Activated CD8-positive, alpha-beta memory T cell treated with anti-CD3 and anti-CD28 coated beads, Interleukin-2, amount 50 U/mL, for 24 hours (primary cell): ENCODE results near the gene TCF7.

Experiments used
- DNase-seq: peaks from one replicate; pipeline ENCODE4 v3.0.0-alpha.2; 2020; ENCODE audit errors: extremely low read depth

The TCF7 gene

DNA sequence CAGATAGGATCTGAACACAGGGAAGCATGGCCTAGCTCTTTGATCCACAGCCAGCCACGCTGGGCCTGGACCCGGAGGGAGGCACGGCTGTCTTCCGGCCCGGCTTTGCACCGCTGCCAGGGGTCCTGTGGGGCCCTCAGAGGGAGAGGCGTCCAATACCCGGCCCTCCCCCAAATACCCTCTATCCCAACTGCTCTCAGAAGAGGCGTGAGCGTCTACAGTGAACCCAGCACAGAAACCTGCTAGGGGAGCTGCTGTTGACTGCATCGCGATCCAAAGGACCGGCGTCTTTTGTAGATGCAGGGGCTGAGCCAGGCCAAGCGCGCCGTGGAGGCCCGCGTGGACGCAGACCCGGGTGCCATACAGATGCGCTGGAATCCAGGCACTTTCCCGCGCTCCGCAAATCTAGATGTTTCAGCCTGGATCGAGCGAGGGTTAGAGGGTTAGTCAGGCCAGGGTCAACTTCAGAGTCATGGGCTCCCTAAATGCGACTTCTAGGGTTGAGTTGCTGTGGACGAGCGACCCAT is 1.1 kb upstream of the TCF7 start:
- DNase-seq: no peak

DNA sequence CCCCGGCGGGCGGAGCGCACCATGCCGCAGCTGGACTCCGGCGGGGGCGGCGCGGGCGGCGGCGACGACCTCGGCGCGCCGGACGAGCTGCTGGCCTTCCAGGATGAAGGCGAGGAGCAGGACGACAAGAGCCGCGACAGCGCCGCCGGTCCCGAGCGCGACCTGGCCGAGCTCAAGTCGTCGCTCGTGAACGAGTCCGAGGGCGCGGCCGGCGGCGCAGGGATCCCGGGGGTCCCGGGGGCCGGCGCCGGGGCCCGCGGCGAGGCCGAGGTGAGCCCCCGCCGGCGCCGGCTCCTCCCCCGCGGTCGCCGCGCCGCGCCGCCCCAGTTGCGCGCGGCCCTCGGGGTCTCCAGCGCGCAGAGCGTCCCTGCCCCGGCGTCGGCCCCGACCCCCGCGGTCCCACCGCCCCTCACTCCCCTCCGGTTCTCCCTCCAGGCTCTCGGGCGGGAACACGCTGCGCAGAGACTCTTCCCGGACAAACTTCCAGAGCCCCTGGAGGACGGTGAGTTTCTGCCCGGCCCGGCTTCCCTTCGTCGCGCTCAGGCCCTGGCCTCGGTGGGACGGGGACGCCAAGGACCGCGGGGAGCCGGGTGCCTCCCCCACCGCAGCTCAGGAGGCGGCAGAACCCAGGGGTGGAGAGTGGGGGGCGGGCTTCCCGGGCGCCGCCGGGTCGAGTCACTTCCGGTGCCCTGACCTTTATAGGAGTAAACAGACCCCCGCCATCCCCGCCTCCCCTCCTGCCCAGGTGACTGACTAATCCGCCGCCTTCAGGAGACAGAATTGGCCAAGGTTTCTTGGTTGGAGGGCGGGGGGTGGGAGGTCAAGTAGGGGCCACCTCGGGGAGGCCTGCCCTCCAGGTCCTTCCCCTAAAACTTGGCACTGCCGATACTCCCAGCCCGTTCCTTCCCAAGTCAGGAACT is 665 bp downstream of the TCF7 start:
- no peak for DNase-seq

DNA sequence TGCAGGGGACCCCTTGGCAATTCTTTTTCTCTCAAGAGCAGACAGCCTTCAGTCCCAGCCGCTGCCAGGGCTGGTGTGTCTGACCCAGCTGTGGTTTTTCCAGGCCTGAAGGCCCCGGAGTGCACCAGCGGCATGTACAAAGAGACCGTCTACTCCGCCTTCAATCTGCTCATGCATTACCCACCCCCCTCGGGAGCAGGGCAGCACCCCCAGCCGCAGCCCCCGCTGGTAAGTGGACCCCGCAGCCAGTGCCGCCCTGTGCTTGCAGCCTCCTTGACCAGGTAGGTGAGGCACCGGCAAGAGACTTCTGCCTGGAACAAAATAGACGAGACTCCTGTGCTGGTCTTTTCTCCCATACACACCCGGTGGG is 1.3 kb downstream of the TCF7 start:
- DNase-seq: no peak

DNA sequence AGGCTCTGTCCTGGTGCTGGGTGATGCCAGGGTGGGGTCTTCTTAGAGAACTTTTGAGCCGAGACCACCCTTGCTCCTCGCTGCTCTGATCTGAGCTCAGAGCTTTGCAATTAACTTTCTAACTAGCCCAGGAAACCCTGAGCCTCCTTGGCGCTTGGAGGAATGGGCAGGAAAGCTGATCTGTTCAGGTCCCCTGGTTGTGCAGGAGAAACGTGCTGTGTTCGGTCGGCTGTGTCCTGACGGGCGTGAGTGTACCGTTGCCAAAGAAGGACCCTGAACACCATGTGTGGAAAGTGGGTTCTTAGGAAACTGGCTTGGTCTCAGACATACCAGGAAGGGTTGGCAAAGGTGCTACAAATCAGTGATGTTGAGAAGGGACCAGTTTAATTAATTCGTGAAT is 1.8 kb downstream of the TCF7 start:
- no peak for DNase-seq

DNA sequence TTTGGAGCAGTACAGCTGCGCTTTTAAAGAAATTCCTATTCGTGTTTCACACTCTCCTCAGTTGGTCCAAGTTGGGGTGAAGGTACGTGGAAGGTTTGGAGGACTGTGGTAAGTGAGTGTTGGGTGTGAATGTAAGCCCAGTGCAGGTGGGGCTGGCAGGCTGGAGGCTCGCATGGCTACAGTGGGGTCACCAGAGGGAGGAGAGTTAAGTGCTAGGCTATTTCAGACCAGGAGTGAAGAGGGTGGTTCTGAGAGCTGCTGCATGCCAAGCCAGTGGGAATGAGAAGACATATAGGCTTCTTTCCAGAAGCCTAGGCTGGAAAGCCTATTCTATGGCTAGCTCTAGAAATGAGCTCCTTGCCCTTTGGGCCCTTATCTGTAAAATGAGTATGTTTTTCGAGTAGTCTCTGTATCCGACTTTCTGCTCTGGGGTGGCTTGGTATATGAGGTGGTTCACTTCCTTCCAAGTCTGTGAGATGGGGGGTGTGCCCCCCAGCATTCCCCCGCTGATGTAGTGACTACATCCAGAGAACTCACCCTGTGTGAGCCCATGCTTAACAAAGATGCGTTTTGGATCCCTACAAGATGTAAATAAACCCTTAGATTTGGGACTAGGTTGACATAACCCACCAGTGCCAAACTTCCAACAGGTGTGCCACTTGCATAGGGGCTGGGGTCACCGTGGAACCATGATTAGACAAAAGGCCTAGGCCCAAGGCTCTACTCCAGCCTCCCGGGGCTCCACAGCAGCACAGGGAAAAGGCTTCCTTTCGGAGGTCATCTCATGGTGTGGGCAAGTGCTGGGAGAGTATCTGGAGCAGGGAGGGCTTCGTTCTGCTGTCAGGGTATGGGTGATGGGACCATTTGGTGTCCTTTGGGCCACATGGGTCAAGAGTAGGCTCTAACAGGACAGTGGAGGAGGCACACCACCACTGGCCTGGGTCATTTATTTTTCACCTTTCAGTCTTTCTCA is 2.6 kb downstream of the TCF7 start:
- no peak for DNase-seq

DNA sequence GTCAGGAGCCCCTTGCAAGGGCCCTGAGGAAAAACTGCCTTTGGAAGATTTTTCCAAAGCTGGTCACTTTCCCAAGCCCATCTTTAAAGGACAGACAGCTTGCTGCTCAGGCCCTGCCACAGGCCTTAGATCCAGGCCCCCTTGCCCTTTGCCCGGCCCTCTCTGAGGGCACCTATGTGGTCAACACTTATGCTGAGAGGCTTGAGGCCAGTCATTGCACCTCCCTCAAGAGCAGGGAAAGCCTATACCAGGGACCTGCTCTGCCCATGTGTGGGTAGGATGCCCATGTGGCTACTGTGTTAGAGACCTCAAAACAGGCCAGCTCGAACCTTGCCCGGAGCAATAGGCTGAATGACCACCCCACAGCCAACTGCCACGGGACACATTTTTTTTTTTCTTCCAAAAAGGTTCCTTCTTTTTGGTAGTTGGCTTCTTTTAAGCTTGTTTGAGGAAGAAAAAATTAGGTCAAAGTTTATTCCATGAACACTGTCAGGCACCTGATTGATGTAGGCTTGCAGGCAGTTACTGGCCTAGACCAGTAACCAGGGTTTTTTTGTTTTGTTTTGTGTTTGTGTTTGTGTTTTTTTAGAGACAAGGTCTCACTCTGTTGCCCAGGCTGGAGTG is 3.8 kb downstream of the TCF7 start:
- DNase-seq: no peak

DNA sequence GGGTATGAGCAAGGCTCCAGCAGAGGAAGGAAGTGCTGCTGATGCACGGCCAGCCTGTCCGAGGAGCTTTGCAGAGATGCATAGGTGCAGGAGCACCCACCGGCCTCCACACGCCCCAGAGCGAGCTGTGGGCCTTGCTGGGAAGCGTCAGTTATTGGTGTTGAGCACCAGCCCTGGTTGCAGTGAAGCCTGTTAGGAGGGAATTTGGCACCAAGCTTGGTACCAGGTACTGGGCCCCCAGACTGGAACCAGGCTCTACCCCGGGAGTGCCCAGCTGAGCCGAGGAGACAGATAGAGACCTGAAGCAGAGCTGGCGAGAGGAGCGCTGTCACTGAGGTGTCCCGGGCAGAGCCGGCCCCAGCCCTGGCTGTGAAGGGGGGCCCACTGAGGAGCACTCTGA is 5.2 kb downstream of the TCF7 start:
- no peak for DNase-seq

DNA sequence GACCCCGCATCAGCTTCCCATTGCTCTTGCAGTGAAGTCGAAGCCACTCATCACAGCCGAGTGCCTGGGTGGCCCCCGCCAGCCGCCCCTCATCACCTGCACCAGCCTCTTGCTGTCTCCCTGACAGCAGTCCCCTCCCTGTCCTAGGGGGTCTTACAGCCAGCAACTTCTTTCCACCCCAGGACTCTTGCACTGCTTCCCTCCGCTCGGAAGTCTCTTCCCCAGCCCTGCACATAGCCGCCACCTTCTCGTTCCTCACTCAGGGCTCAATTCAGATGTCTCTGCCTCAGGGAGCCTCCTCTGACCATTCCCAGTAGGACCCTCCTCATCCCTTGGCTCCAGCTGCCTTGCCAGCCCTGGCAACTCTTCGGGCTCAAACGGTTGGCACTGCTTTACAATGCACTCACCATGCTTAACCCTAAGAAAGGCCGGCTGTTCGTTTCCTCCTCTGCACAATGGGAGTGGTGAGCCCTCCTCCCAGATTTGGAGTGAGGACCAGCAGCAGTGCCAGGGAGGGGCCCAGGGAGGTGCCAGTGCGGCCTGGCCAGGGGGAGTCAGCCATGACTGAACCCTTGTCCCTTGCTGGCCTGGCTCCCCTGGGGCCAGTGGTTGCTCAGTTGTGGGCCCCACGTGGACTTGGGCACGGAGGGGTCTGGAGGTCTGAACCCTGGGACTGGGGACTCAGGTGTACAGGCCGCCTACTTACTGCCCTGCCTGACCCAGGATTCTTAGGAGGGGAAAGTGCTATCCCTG is 6.1 kb downstream of the TCF7 start:
- no peak for DNase-seq

DNA sequence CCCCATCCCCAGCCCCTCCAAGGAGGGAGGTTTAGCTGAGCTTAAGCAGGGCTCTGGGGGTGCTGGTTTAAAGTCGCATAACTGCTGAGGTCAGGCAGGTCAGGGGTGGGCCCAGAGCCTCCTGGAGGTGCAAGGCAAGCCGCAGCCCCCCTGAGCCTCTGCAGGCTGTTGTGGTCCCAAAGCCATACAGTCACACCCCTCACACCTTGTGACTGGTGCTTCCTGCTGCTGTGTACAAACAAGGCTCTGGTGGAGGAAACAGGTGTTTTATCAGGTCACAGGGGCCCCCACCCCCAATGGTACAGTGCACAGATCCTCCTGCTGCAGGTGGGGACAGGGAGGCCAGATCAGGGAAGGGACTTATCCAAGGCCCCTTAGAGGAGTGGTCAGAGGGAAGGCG is 8.0 kb downstream of the TCF7 start:
- no peak for DNase-seq

DNA sequence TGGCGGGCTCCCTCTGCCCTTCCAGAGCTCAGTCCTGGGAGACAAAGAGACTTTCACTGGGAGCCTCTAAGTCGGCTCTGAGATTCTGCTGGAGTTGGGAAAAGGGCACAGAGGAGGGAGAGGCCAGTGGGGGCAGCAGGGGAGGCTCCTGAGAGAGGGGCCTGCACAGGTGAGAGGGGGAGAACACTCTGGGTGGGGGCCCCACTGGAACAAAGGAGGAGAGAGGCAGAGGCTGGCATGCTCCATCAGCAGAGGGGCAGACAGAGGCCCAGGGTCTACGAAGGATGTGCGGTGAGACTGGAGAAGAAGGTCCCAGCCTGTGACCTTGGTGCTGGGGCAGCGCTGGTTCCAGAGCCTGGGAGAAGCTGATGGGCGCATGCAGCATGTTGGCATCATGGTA is 8.9 kb downstream of the TCF7 start:
- no peak for DNase-seq

DNA sequence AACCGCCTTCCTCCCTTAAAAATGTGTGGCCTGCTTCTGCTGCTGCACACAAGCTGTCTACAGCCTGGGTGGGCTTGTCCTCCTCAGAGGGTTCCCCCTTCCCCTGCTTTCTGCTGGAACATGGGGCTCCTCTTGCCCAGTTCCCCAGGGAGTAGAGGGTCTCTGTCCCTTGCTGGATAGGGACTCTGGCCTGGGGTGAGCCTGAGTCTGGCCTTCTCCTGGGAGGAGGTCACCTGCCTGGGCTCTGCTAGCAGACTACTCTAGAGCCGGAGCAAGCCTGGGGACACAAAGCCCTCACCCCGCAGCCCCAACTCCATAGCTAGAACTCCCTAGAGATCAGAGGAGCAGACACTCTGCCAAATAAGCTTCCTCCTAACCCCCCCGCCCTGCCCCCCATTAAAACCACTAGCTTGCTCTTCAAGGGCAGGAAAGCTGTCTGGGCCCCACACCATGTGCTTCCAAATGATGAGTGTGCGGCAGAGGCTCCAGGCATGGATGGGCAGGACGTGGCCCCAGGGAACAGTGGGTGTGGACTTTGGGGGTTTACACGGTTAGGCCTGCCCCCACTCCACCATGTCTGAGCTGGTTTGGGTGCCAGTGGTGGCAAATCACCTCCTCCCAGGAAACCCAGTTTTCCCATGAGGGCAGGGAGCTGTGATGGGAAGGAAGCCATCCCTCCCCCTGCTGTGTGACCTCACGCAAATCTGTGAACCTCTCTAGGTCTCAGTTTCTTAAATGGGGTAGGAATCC is 10.0 kb downstream of the TCF7 start:
- no peak for DNase-seq

DNA sequence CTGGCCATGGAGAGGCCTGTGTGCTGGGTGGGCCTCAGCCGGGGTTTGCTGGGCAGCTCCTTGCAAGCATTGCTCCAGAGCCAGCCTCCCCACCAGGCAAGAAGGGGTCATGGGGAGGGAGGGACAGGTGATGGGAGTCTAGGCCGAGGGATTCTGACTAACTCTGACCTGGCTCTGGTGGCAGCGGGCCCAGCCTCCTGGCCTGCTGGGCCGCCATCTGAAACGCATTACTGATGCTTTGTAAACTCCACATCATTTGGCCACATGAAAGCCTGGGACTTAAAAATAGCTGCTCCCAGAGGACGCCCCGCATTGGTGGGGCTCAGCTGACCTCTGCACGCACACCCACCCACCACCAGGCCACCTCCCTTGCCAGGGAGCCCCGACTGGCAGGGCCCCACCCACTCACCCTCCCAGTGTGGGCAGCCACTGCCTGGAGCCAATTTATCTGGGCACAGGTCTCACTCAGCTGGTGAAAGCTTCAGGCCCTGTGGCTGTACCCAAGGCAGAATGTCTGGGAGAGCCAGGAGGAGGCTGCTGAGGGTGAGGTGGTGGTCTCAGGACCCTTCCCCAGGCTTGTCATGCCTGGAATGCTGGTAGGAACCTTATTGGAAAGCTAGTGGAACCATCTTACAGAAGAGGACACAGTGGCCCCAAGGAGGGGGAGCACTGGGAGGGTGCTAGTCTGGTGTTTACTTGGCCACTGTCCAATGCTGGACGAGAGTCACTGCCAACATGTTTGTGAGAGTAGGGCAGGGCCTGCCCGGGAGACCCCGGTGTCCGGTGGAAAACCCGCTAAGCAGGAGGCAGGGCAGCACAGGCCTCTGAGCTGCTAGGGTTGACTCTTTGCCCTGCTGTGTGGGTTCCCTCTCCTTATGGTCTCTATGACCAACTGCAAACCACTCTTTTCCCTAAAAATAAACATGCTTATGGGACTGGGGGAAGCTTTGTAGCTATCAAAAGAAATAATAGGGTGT is 10.8 kb downstream of the TCF7 start:
- no peak for DNase-seq

DNA sequence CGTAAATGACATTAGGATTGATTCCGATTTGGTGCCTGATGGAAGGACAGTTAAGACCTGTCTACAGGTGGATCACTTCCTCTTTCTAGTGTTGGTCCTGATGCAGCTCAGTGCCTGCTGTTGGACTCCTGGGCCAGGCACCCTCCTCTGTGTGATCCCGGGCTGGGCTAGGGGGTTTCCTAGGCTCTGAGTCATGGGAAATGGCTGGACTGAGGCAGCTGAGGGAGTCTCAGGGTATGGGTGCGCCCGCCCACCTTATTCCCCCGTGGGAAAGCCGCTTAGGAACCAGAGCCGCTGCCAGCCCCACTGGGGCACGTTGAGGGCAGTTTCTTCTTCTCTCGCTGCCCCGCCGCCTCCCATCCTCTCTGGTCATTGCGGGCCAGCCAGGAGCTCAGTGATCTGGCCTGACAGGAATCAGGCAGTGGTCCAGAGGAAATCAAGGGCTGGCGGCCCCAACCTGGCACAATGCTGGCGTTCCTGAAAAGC is 12.9 kb downstream of the TCF7 start:
- DNase-seq: no peak

DNA sequence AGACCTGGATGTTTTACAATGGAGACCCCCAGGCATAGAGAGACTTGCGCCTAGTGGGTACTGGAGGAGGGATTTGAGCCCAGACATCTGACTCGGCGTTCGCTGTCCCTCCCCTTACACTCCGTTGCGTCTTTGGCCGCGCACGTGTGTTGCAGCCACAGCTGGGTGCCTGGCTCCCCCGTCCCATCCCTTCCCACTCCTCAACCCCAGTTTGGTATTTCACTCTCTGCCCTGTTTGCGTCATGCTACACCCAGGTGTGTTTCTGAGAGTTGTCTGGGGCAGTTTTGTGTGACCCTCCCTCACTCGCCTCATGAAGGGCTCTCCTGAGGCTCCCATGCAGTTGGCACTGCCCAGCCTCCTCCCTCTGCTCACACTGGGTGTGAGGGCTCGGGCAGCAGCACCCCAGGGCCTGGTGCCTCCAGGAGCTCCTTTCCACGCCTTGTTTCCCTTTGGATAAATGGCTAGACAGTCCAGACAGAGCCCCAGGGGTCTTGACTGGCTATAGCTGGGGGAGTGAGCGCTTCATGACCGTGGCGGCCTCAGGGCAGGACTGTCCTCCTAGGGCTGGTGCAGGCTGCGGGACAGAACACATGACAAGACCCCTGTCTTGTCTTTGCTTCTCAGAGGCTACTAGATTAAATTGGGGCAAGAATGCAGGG is 13.6 kb downstream of the TCF7 start:
- no peak for DNase-seq

DNA sequence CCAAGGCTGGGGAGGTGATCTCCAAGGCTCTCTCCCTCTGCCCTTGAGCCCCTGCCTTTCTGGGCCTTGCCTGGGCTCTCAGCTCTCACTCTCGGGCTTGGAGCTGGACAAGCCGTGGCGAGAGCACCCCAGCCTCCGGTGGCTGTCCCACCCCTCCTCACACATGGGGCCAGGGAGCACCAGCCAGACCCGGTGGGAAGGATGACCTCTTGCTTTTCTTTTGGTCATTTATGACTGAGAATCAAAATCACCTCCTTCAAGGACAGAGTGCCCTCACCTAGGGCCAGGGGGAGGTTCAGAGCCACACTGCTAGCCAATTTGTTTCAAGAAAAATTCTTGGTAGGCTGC is 14.1 kb downstream of the TCF7 start:
- DNase-seq: no peak

DNA sequence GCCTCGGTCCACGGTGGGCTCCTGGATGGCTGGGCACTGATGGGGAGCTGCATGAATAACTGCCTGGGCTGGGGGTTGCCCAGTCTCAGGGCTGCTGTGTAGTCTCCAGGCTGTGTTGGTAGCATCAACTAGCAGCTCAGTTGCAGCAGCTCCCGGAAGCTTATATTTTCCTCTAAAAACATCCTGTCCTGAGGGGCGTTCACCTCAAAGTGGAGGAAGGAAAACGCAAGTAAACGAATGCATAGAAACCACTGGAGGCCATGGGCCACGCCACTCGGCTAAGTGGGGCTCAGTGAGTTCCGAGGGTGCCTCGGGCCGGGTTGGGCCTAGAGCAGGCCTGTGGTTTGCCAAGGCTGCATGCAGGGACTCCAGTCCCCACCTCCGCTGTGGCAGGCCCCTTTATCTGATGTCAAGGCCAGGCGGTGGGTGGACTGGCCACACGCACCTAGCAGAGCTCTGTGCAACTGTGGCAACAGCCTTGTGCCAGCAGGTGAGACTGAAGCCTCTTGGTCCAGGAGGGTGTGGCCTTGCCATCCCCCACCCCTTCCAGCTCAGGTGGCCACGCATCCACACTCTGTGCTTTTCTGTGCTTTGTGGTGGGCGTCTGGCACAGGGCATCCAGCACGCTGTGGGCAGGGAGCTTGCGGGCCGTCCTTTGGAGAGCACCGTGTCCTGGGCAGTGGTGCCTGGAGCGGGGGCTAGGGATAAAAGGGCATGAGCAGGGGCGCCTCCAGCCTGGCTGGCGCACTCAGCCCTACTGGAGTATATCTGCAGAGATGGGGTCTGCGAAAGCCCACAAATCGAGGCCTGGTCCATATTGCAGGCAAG is 15.1 kb downstream of the TCF7 start:
- no peak for DNase-seq

DNA sequence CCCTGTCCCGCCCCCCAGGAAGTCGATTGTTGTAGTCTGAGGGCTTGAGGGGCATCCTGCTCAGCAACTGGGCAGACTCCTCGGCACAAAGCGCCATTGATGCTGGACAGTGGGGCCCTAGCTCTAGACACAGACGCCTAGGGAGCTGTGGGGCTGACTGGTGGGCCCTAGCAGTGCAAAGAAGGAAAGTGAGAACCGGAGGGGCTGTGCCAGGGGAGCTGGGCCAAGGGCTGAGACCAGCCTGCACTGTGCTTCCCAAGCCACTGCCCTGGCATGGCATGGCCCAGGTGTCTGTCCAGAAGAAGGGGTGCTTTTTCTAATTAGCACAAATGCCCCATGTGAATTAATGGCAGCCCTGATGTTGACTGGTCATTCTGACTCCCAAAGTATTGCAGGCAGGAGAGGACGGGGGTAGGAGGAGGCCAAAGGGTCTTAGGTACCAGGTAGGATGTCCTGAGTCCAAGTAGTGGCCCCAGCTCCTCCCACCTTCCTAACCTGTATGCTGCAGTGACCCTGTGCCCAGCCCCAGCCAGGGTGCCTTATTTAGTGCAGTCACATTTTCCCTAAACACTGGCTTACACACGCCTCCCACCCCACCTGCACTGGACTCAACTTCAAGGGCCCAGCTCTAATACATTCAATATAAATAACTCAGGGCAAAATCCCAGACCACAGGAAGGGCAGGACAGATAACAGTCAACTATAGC is 15.9 kb downstream of the TCF7 start:
- DNase-seq: no peak
